ENCODE results near the gene ATRIP. TPM values are rescaled to one million over a fixed set of nuclear protein-coding genes. Genes with fewer than 3 reads are reported as not detected.
A peak's percentile ranks its signal among the peaks of the same experiment; 100 is the strongest.

The ATRIP gene
- total and polyA plus RNA-seq, 2 of the 4 experiments (the other 2 are of a cell fraction) = 6.8 to 10.8 TPM

- POLR2A ChIA-PET (ENCODE audit: unreplicated experiment) = no interaction called here
- peak; percentile 2 for ATAC-seq (ENCODE audit: low read depth)
- Histone ChIP-seq H3K4ac (ENCODE audit: low read depth, low read length) (peak overlapping the region; percentile 96), H4K5ac (ENCODE audit: low read depth, low read length) (peak overlapping the region; percentile 71), H3K56ac (ENCODE audit: extremely low read depth, insufficient read depth, low read length) (peak overlapping the region; percentile 79), H2AFZ (replicated peaks; ENCODE audit: low read length, poor library complexity) (peak overlapping the region; percentile 93), H3K4me1 (ENCODE audit: control insufficient read depth, insufficient read depth, low read length) (peaks cover 19% of the 10 kb centered on the region), H4K20me1 (ENCODE audit: insufficient read depth, low read length) (no peaks in the 10 kb centered on the region; the same call in 1 of the 2 replicates), H2AK5ac (ENCODE audit: low read depth, low read length) (peak overlapping the region; percentile 93), H3K9me3 (ENCODE audit: control insufficient read depth, insufficient read depth, low read length) (no peaks in the 10 kb centered on the region), H3K23ac (ENCODE audit: low read depth, low read length) (peak overlapping the region; percentile 66), H2BK120ac (ENCODE audit: low read depth, low read length) (peak overlapping the region; percentile 75), H2BK15ac (ENCODE audit: low read depth, low read length) (peak overlapping the region; percentile 53; the same call in 1 of the 3 replicates), H3K9me1 (ENCODE audit: insufficient read depth, low read length) (peaks cover 8% of the 10 kb centered on the region; the same call in 1 of the 2 replicates), H3K27me3 (ENCODE audit: control insufficient read depth, insufficient read depth, low read length) (no peaks in the 10 kb centered on the region), H3K4me2 (ENCODE audit: low read depth, low read length) (peak overlapping the region; percentile 91), H3K18ac (ENCODE audit: low read depth, low read length) (peak overlapping the region; percentile 10; the same call in 1 of the 2 replicates), H2AK9ac (replicated peaks; ENCODE audit: low read depth, low read length, poor library complexity) (peak overlapping the region; percentile 100), H2BK20ac (ENCODE audit: low read depth, low read length) (no peak overlapping the region), H3K79me1 (ENCODE audit: low read depth in 1 of 2, low read length in 2 of 2) (peaks cover 0 to 52% of the 10 kb centered on the region in 2 experiments; a peak in 3 of 4 replicates), H2BK5ac (ENCODE audit: low read depth, low read length, poor library complexity, severe bottlenecking) (peak overlapping the region; percentile 98), H4K8ac (ENCODE audit: low read depth in 2 of 2, low read length in 2 of 2) (peak overlapping the region; percentile 68 to 97), H3K4me3 (ENCODE audit: insufficient read depth, low read depth, low read length) (peak overlapping the region; percentile 52), H3K27ac (ENCODE audit: insufficient read depth, low read length) (peak overlapping the region; percentile 92), H3K36me3 (ENCODE audit: control insufficient read depth, insufficient read depth, low read length) (peaks cover 34% of the 10 kb centered on the region), H3K14ac (replicated peaks; ENCODE audit: low read depth, low read length) (peak overlapping the region; percentile 94), H4K91ac (ENCODE audit: insufficient read depth, low read depth, low read length) (peak overlapping the region; percentile 99), H3K9ac (ENCODE audit: low read depth, low read length) (peak overlapping the region; percentile 84)
- dilution Hi-C loops (cut with HindIII; ENCODE audit: low sequenced_read_pairs, unreplicated experiment) (no loop called here), intact Hi-C loops (cut with micrococcal nuclease) (loop anchor here (5.0 kb wide), 1 partner anchor 221 kb away; the partner anchor contains the start of gene NCKIPSD), in situ Hi-C loops (cut with MboI; ENCODE audit: low sequenced_read_pairs) (loop anchor here (5.0 to 10.0 kb wide), 2 partner anchors 91 to 198 kb away; partner anchors contain the start of genes CELSR3 and PFKFB4)
- no peak for TF ChIP-seq BHLHE40 (IDR thresholded peaks at IDR 0.05; ENCODE audit: low read depth, low read length)
- no peak for TF ChIP-seq POLR2A (IDR thresholded peaks at IDR 0.05; ENCODE audit: low read depth, low read length)
- TF ChIP-seq MXI1 (IDR thresholded peaks at IDR 0.05; ENCODE audit: borderline replicate concordance, low read depth, low read length) = no peak
- no peak for TF ChIP-seq RAD21 (IDR thresholded peaks at IDR 0.05; ENCODE audit: low read length)
- no TSS peak for BruUV-seq (replicated peaks)
- CTCF ChIA-PET = interaction anchor here (0.6 kb wide), 1 partner anchor 39 kb away, joined by 3 read pairs; no protein-coding TSS in a partner anchor
- 64% methylated on average over 14 of the region's 19 CpGs; no CpG with 5 or more reads in 1 of the 2 experiments for WGBS, 2 experiments (ENCODE audit: extremely low coverage in 2 of 2, insufficient read length in 1 of 2)
- no peak for DNase-seq
These were observed 20.0 kb downstream of the ATRIP start for GRCh38 chr3:48466386-48467109.

All from IMR-90 (cell line).